ENCODE results near the gene PTGES3L. TPM values are rescaled to one million over a fixed set of nuclear protein-coding genes. Genes with fewer than 3 reads are reported as not detected.
"Not testable (repeated sequence)": the region's sequence is repeated elsewhere in the genome, so short reads cannot be mapped to it uniquely, and the experiment has no call there.

The PTGES3L gene
- total and polyA plus RNA-seq, 7 donors: 2.1 to 13.6 (median 6.8) TPM

DNA sequence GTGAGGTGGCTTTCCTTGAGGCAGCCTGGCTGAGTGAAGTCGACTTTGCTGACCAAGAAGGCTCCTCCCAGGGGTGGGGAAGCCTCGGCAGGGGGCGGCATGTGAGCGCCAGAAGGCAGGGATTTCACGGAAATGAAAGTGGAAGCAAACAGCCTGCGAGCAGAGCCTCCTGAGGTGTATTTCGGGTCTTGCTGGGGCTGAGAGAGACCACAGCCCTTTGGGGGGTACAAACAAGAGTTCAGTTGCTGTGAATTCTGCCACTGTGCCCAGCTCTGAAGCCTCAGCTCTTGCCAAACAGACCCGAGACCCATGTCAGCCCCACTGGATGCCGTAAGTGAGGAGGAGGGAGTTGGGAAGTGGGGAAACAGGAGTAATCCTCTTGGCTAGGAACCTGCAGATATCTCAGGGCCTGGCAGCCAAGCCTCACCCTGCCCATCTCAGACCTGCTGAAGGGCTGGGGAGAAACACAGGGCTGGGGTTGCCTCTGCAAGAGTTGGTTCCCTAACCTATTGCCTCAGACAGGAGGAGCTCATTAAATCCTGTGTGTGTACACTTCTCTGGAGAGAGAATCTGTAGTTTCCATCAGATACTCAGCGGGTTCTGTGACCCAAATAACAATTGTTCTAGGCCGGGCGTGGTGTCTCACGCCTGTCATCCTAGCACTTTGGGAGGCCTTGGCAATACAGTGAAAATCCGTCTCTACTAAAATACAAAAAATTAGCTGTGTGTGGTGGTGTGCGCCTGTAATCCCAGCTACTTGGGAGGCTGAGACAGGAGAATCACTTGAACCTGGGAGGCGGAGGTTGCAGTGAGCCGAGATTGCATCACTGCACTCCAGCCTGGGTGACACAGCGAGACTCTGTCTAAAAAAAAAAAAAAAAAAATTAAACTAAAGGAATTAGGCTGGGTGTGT, 27.0 kb upstream of the PTGES3L start, which contains the start of gene IFI35:
Gene IFI35, plus strand, starts transcription at position 146 of the 913 bp plus-strand sequence. Its CDS starts 164 bp downstream, at position 310.
- Histone ChIP-seq H3K36me3 (peaks cover 0 to 29% (median 16%) of the 10 kb centered on the region in 4 donors), H3K9me3 (no peaks in the 10 kb centered on the region), H3K27me3 (no peaks in the 10 kb centered on the region), H3K27ac (peak within 1 kb of the TSS; percentile 89 to 92 (median 91)), H3K4me1 (peaks cover 0 to 32% (median 24%) of the 10 kb centered on the region in 4 donors), H3K4me3 (peak within 1 kb of the TSS; percentile 58 to 75 (median 72))
- peak; percentile 94 for DNase-seq
- intact Hi-C loops (cut with DNase I): no loop called here
- 13 to 25% methylated on average over 18 of the region's 18 CpGs for WGBS, 2 donors
- TF ChIP-seq POLR2AphosphoS5 (IDR thresholded peaks at IDR 0.05): peak; percentile 41 to 83 (median 78)
- TF ChIP-seq, protein P1, sequence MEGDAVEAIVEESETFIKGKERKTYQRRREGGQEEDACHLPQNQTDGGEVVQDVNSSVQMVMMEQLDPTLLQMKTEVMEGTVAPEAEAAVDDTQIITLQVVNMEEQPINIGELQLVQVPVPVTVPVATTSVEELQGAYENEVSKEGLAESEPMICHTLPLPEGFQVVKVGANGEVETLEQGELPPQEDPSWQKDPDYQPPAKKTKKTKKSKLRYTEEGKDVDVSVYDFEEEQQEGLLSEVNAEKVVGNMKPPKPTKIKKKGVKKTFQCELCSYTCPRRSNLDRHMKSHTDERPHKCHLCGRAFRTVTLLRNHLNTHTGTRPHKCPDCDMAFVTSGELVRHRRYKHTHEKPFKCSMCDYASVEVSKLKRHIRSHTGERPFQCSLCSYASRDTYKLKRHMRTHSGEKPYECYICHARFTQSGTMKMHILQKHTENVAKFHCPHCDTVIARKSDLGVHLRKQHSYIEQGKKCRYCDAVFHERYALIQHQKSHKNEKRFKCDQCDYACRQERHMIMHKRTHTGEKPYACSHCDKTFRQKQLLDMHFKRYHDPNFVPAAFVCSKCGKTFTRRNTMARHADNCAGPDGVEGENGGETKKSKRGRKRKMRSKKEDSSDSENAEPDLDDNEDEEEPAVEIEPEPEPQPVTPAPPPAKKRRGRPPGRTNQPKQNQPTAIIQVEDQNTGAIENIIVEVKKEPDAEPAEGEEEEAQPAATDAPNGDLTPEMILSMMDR (IDR thresholded peaks at IDR 0.05): peak in 1 of 4 experiments; percentile 28
- TF ChIP-seq EP300 (IDR thresholded peaks at IDR 0.05): no peak

DNA sequence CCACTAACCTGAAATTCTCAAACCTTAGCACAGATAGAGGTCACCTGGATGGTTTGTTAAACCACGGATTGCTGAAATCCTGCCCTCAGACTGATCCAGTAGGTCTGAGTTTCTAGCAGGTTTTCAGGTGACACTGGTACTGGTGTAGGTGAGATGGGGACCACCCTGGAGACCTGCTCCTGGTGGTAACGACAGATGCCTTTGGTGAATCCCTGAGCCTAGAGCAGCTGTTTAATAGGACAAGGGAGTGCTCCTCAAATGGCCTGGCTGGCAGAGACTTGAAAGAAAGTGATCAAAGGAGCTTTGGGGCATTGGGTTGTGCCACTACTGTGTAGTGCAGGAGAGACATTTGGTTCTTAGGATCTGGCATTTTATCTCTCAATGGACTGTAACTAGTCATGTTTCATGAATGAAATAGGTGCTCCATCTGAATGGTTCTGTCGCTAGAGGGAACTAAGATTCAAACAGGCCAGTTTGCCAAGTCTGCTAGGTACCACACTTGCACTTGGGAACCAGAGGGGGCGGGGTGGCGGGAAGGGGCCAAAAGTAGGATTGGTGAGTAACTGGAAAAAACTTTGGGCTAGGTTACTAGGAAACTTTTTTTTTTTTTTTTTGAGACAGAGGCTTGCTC, 23.8 kb upstream of the PTGES3L start:
- H3K27me3 ChIP-seq: no peaks in the 10 kb centered on the region
- 80 to 90% methylated on average over 5 of the region's 5 CpGs for WGBS, 2 donors
- no peaks in the 10 kb centered on the region for H3K9me3 ChIP-seq
- peaks cover 0 to 33% (median 33%) of the 10 kb centered on the region in 4 donors for H3K4me1 ChIP-seq
- peaks cover 5 to 57% (median 34%) of the 10 kb centered on the region in 4 donors for H3K36me3 ChIP-seq
- no peak overlapping the region for H3K4me3 ChIP-seq
- TF ChIP-seq POLR2AphosphoS5 (IDR thresholded peaks at IDR 0.05) (no peak), POLR2A (IDR thresholded peaks at IDR 0.05) (no peak), EP300 (IDR thresholded peaks at IDR 0.05) (no peak)
- TF ChIP-seq, protein P1 (IDR thresholded peaks at IDR 0.05): no peak
- H3K27ac ChIP-seq: peak overlapping the region in 3 of 4 donors; percentile 5 to 34 (median 10)
- DNase-seq: no peak
- intact Hi-C loops (cut with DNase I): no loop called here

DNA sequence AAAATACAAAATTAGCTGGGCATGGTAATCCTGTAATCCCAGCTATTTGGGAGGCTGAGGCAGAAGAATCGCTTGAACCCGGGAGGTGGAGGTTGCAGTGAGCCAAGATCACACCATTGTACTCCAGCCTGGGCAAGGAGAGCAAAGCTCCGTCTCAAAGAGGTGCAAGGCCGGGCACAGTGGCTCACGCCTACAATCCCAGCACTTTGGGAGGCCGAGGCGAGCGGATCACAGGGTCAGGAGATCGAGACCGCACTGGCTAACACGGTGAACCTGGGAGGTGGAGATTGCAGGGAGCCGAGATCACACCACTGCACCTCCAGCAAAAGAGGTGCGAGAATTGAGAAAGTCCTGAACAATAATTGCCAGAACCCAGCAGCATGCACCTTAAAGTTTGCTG, 21.0 kb upstream of the PTGES3L start:
- H3K4me3 ChIP-seq; intact Hi-C loops (cut with DNase I); H3K27ac ChIP-seq; H3K27me3 ChIP-seq; H3K9me3 ChIP-seq; DNase-seq: not testable (repeated sequence)
- Histone ChIP-seq H3K4me1 (peaks cover 0 to 22% (median 22%) of the 10 kb centered on the region in 4 donors), H3K36me3 (peaks cover 5 to 57% (median 34%) of the 10 kb centered on the region in 4 donors)
- WGBS, 2 donors: 95 to 96% methylated on average over 13 of the region's 13 CpGs

DNA sequence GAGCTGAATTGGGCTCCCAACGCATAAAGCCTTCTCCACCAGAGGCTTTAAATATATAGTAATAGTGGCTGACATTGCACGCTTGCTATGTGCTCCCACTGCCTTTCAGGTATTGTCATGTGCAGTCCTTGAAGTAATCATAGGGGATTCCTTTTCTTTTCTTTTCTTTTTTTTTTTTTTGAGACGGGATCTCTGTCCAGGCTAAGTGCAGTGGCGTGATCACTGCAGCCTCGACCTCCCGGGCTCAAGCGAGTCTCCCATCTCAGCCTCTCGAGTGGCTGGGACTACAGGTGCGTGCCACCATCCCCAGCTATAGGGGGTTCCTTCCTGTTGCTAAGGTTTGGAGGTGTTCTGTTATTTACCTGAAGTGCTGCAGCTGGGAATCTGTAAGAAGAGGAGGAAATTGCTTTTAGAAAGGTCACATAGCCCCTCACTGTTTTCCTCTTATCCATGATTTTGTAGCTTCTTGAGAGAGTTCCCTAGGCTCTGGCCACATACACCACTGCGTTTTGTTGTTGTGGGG, 19.2 kb upstream of the PTGES3L start:
- TF ChIP-seq POLR2A (IDR thresholded peaks at IDR 0.05) (no peak), EP300 (IDR thresholded peaks at IDR 0.05) (no peak), POLR2AphosphoS5 (IDR thresholded peaks at IDR 0.05) (no peak)
- TF ChIP-seq, protein P1 (IDR thresholded peaks at IDR 0.05): no peak
- H3K27ac ChIP-seq: peak overlapping the region; percentile 93 to 97 (median 94)
- H3K4me1 ChIP-seq: peaks cover 0 to 22% (median 22%) of the 10 kb centered on the region in 4 donors
- no peaks in the 10 kb centered on the region for H3K9me3 ChIP-seq
- H3K4me3 ChIP-seq: peak overlapping the region; percentile 66 to 88 (median 79)
- H3K36me3 ChIP-seq: peaks cover 5 to 52% (median 34%) of the 10 kb centered on the region in 4 donors
- H3K27me3 ChIP-seq: no peaks in the 10 kb centered on the region
- DNase-seq: no peak
- intact Hi-C loops (cut with DNase I): loop anchor here (2.0 to 5.0 kb wide), 3 partner anchors 18 to 172 kb away; partner anchors contain the start of genes AOC2, NBR1, PTGES3L and RUNDC1
- 6 to 15% methylated on average over 10 of the region's 10 CpGs for WGBS, 2 donors
